Measurements from ENCODE around the gene BRPF1. TPM values are rescaled to one million over a fixed set of nuclear protein-coding genes. Genes with fewer than 3 reads are reported as not detected.

BRPF1 gene
- total and polyA plus RNA-seq, 2 donors (not counting 1 experiment from before 2014, with no cell fraction given) = 4.1 to 12.2 TPM

DNA sequence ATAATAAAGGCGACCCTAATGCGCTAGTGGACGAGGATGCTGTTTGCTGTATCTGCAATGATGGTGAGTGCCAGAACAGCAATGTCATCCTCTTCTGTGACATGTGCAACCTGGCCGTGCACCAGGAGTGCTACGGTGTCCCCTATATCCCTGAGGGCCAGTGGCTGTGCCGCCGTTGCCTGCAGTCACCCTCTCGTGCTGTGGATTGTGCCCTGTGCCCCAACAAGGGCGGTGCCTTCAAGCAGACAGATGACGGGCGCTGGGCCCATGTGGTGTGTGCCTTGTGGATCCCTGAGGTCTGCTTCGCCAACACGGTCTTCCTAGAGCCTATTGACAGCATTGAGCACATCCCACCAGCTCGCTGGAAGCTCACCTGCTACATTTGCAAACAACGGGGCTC lies 7.6 kb downstream of the BRPF1 start:
- H3K79me2 ChIP-seq (ENCODE audit: control insufficient read depth, insufficient read depth, low read length) = peaks cover 16% of the 10 kb centered on the region
- no peak overlapping the region for H3K4me3 ChIP-seq (replicated peaks in 1 of 4; ENCODE audit: control extremely low read depth in 1 of 4, insufficient read depth in 1 of 4, low read depth in 3 of 4, low read length in 4 of 4)
- no peaks in the 10 kb centered on the region for H3K9me3 ChIP-seq (ENCODE audit: control insufficient read depth, insufficient read depth, low read depth, low read length)
- H2AFZ ChIP-seq (ENCODE audit: low read length) = no peak overlapping the region
- no peaks in the 10 kb centered on the region for H3K4me1 ChIP-seq (ENCODE audit: control insufficient read depth, extremely low read depth, insufficient read depth, low read length)
- no peak overlapping the region for H3K27ac ChIP-seq (ENCODE audit: insufficient read depth, low read length)
- H3K27me3 ChIP-seq (ENCODE audit: control insufficient read depth, insufficient read depth, low read length) = no peaks in the 10 kb centered on the region
- no peak overlapping the region for H3K4me2 ChIP-seq (ENCODE audit: extremely low read depth, insufficient read depth, low read length)
- peaks cover 56% of the 10 kb centered on the region for H3K36me3 ChIP-seq (ENCODE audit: control insufficient read depth, insufficient read depth, low read length)
- TF ChIP-seq EZH2 (IDR thresholded peaks at IDR 0.05; ENCODE audit: low read length, missing control alignments) = no peak
- TF ChIP-seq, protein P1, sequence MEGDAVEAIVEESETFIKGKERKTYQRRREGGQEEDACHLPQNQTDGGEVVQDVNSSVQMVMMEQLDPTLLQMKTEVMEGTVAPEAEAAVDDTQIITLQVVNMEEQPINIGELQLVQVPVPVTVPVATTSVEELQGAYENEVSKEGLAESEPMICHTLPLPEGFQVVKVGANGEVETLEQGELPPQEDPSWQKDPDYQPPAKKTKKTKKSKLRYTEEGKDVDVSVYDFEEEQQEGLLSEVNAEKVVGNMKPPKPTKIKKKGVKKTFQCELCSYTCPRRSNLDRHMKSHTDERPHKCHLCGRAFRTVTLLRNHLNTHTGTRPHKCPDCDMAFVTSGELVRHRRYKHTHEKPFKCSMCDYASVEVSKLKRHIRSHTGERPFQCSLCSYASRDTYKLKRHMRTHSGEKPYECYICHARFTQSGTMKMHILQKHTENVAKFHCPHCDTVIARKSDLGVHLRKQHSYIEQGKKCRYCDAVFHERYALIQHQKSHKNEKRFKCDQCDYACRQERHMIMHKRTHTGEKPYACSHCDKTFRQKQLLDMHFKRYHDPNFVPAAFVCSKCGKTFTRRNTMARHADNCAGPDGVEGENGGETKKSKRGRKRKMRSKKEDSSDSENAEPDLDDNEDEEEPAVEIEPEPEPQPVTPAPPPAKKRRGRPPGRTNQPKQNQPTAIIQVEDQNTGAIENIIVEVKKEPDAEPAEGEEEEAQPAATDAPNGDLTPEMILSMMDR (conservative IDR thresholded peaks at IDR 0.05 in 1 of 2, IDR thresholded peaks at IDR 0.05 in 1 of 2; ENCODE audit: low read depth in 1 of 2, low read length in 2 of 2) = no peak
- no peak for DNase-seq (ENCODE audit: low read depth in 2 of 2)
- H3K9ac ChIP-seq (ENCODE audit: insufficient read depth, low read length) = no peak overlapping the region
- no peaks in the 10 kb centered on the region for H4K20me1 ChIP-seq (ENCODE audit: control insufficient read depth, extremely low read depth, insufficient read depth, low read length)

DNA sequence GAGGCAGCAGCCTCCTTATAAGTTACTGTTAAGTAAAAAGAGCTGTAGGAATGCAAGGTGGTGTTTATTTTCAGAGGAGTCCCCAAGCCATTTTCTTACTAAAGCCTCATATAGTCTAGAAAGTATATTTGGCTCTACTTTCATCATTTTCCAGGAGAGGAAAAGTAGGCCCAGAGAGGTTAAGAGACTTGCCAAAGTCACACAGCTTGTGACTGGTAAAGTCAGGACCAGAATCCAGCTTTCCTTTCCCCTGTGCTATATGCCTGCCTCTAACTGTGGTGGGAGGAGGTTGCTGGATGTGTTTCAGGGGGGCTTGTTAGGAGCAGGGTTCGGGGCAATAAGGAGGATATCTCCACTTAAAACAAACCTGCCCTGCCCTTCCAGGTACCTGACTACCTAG lies 11.0 kb downstream of the BRPF1 start:
- Histone ChIP-seq H3K79me2 (ENCODE audit: control insufficient read depth, insufficient read depth, low read length) (peaks cover 5% of the 10 kb centered on the region), H3K4me2 (ENCODE audit: extremely low read depth, insufficient read depth, low read length) (no peak overlapping the region), H3K4me3 (replicated peaks in 1 of 4; ENCODE audit: control extremely low read depth in 1 of 4, insufficient read depth in 1 of 4, low read depth in 3 of 4, low read length in 4 of 4) (no peak overlapping the region), H2AFZ (ENCODE audit: low read length) (no peak overlapping the region), H3K27me3 (ENCODE audit: control insufficient read depth, insufficient read depth, low read length) (no peaks in the 10 kb centered on the region), H3K36me3 (ENCODE audit: control insufficient read depth, insufficient read depth, low read length) (peaks cover 57% of the 10 kb centered on the region), H3K27ac (ENCODE audit: insufficient read depth, low read length) (no peak overlapping the region), H4K20me1 (ENCODE audit: control insufficient read depth, extremely low read depth, insufficient read depth, low read length) (no peaks in the 10 kb centered on the region), H3K4me1 (ENCODE audit: control insufficient read depth, extremely low read depth, insufficient read depth, low read length) (peaks cover 8% of the 10 kb centered on the region), H3K9me3 (ENCODE audit: control insufficient read depth, insufficient read depth, low read depth, low read length) (no peaks in the 10 kb centered on the region), H3K9ac (ENCODE audit: insufficient read depth, low read length) (no peak overlapping the region)
- TF ChIP-seq, protein P1 (conservative IDR thresholded peaks at IDR 0.05 in 1 of 2, IDR thresholded peaks at IDR 0.05 in 1 of 2; ENCODE audit: low read depth in 1 of 2, low read length in 2 of 2) = no peak
- no peak for TF ChIP-seq EZH2 (IDR thresholded peaks at IDR 0.05; ENCODE audit: low read length, missing control alignments)
- DNase-seq (ENCODE audit: low read depth in 2 of 2) = no peak

DNA sequence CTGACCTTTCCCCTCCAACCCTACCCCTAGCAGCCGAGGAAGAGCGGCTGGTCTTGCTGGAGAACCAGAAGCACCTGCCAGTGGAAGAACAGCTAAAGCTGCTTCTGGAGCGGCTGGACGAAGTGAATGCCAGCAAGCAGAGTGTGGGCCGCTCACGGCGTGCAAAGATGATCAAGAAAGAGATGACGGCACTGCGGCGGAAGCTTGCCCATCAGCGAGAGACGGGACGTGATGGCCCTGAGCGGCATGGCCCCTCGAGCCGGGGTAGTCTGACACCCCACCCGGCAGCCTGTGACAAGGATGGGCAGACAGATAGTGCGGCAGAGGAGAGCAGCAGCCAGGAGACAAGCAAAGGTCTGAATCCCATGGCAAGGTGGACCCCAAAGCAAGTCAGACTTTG lies 12.0 kb downstream of the BRPF1 start:
- Histone ChIP-seq H3K4me1 (ENCODE audit: control insufficient read depth, extremely low read depth, insufficient read depth, low read length) (peaks cover 8% of the 10 kb centered on the region), H3K79me2 (ENCODE audit: control insufficient read depth, insufficient read depth, low read length) (peaks cover 3% of the 10 kb centered on the region), H3K27ac (ENCODE audit: insufficient read depth, low read length) (no peak overlapping the region)

More for the DNA sequence above, 12.0 kb downstream of the BRPF1 start:
- H3K27me3 ChIP-seq (ENCODE audit: control insufficient read depth, insufficient read depth, low read length) = no peaks in the 10 kb centered on the region
- H3K4me3 ChIP-seq (replicated peaks in 1 of 4; ENCODE audit: control extremely low read depth in 1 of 4, insufficient read depth in 1 of 4, low read depth in 3 of 4, low read length in 4 of 4) = no peak overlapping the region
- no peak overlapping the region for H3K4me2 ChIP-seq (ENCODE audit: extremely low read depth, insufficient read depth, low read length)
- no peak for TF ChIP-seq EZH2 (IDR thresholded peaks at IDR 0.05; ENCODE audit: low read length, missing control alignments)
- TF ChIP-seq, protein P1 (conservative IDR thresholded peaks at IDR 0.05 in 1 of 2, IDR thresholded peaks at IDR 0.05 in 1 of 2; ENCODE audit: low read depth in 1 of 2, low read length in 2 of 2) = no peak
- no peak for DNase-seq (ENCODE audit: low read depth in 2 of 2)
- no peak overlapping the region for H2AFZ ChIP-seq (ENCODE audit: low read length)
- peaks cover 51% of the 10 kb centered on the region for H3K36me3 ChIP-seq (ENCODE audit: control insufficient read depth, insufficient read depth, low read length)
- H3K9me3 ChIP-seq (ENCODE audit: control insufficient read depth, insufficient read depth, low read depth, low read length) = no peaks in the 10 kb centered on the region
- no peak overlapping the region for H3K9ac ChIP-seq (ENCODE audit: insufficient read depth, low read length)
- no peaks in the 10 kb centered on the region for H4K20me1 ChIP-seq (ENCODE audit: control insufficient read depth, extremely low read depth, insufficient read depth, low read length)
